Endothelial cell of umbilical vein (primary cell): ENCODE results near the gene FAM3D.

Experiments used
- EZH2 ChIP-seq: IDR thresholded peaks from 2 replicates; pipeline ENCODE4 v1.6.1; 2012; ENCODE audit warnings: borderline replicate concordance, low read depth, mild to moderate bottlenecking, moderate library complexity, low read length, inconsistent platforms; ENCODE audit not compliant: severe bottlenecking
- FOS ChIP-seq: IDR thresholded peaks from 2 replicates; pipeline ENCODE4 v1.6.1; 2011; ENCODE audit warnings: mild to moderate bottlenecking, low read length, moderate library complexity, borderline replicate concordance; ENCODE audit not compliant: insufficient read depth
- POLR2A ChIP-seq: IDR thresholded peaks from 2 replicates; pipeline ENCODE4 v1.6.1; 2012; ENCODE audit warnings: low read depth, mild to moderate bottlenecking, control low read depth, low read length
- TF ChIP-seq, protein P1 (sequence below), 2 donors: IDR thresholded peaks; 1 replicate in 1 of 2; 2 replicates in 1 of 2; pipeline ENCODE4 v1.5.1; 2011; ENCODE audit warnings: low read length in 2 of 2, mild to moderate bottlenecking in 2 of 2, moderate library complexity in 2 of 2, control low read depth in 1 of 2, inconsistent platforms in 1 of 2, low read depth in 1 of 2; ENCODE audit not compliant: insufficient read depth in 1 of 2; ENCODE audit errors: extremely low read depth in 1 of 2

DNA sequence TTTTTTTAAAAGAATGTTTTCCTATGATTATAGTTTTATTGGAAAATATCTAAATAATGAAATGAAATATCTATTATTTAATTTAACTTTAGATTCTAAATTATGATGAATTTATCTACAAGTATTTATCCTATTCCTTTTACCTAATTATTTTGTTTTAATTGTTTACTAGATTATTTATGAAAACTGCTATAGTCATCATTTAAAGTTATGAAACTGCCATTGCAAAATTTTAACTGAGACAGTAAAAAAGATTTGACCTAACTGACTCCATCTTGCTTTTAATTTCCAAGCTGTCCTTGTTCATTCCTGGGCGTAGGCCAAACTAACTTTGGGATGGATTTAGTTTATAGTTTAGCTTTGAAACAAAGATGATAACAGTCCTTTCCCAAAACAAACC is 25.9 kb upstream of the FAM3D start:
- TF ChIP-seq POLR2A (no peak), FOS (no peak), EZH2 (no peak)
- TF ChIP-seq, protein P1, sequence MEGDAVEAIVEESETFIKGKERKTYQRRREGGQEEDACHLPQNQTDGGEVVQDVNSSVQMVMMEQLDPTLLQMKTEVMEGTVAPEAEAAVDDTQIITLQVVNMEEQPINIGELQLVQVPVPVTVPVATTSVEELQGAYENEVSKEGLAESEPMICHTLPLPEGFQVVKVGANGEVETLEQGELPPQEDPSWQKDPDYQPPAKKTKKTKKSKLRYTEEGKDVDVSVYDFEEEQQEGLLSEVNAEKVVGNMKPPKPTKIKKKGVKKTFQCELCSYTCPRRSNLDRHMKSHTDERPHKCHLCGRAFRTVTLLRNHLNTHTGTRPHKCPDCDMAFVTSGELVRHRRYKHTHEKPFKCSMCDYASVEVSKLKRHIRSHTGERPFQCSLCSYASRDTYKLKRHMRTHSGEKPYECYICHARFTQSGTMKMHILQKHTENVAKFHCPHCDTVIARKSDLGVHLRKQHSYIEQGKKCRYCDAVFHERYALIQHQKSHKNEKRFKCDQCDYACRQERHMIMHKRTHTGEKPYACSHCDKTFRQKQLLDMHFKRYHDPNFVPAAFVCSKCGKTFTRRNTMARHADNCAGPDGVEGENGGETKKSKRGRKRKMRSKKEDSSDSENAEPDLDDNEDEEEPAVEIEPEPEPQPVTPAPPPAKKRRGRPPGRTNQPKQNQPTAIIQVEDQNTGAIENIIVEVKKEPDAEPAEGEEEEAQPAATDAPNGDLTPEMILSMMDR (IDR thresholded peaks at IDR 0.05; ENCODE audit: extremely low read depth in 1 of 2, insufficient read depth in 1 of 2, low read depth in 1 of 2, low read length in 2 of 2) = no peak
